OCI-LY1 (cell line): ENCODE data around the gene CFAP58.

Experiments
- H2AFZ ChIP-seq: fragments of 200-600 bp; sonication (generic), shearing (Covaris generic); 2 replicates; pipeline ENCODE4 v1.6.0; 2014; ENCODE audit warnings: antibody characterized with exemption, mild to moderate bottlenecking, low read length
- H3F3A ChIP-seq: fragments of 200-600 bp; sonication (generic), shearing (Covaris generic); 2 replicates; pipeline ENCODE4 v1.6.0; 2014; ENCODE audit warnings: mild to moderate bottlenecking, antibody characterized with exemption, low read length, moderate library complexity; ENCODE audit not compliant: insufficient read depth
- H3K27ac ChIP-seq: fragments of 200-600 bp; sonication (generic); 2 replicates; pipeline ENCODE4 v1.5.1; 2014; ENCODE audit warnings: low read length, mixed run types, mild to moderate bottlenecking, low read depth; ENCODE audit not compliant: poor library complexity, severe bottlenecking
- H3K27me3 ChIP-seq: fragments of 200-600 bp; sonication (generic); 2 replicates; pipeline ENCODE4 v1.6.0; 2014; ENCODE audit warnings: antibody characterized with exemption, mild to moderate bottlenecking, low read length, moderate library complexity; ENCODE audit not compliant: insufficient read depth
- H3K36me3 ChIP-seq: fragments of 200-600 bp; sonication (generic); 2 replicates; pipeline ENCODE4 v1.6.1; 2014; ENCODE audit warnings: mild to moderate bottlenecking, antibody characterized with exemption, low read length, moderate library complexity, mixed read lengths; ENCODE audit not compliant: insufficient read depth
- H3K4me1 ChIP-seq: fragments of 200-600 bp; sonication (generic); 2 replicates; pipeline ENCODE4 v1.5.1; 2014; ENCODE audit warnings: mild to moderate bottlenecking, low read length, moderate library complexity; ENCODE audit not compliant: insufficient read depth, severe bottlenecking
- H3K4me2 ChIP-seq: fragments of 200-600 bp; sonication (generic), shearing (Covaris generic); 2 replicates; pipeline ENCODE4 v1.6.1; 2014; ENCODE audit warnings: low read length
- H3K4me3 ChIP-seq: fragments of 200-600 bp; sonication (generic); 2 replicates; pipeline ENCODE4 v1.5.1; 2014; ENCODE audit warnings: low read length, low read depth, mild to moderate bottlenecking, mixed read lengths; ENCODE audit not compliant: poor library complexity, severe bottlenecking
- H3K79me2 ChIP-seq: fragments of 200-600 bp; shearing (Covaris generic); 2 replicates; pipeline ENCODE4 v1.6.1; 2016; ENCODE audit warnings: mixed run types, low read length, mixed read lengths; ENCODE audit not compliant: insufficient read depth
- H3K9ac ChIP-seq: fragments of 200-600 bp; sonication (generic), shearing (Covaris generic); 2 replicates; pipeline ENCODE4 v1.6.1; 2014; ENCODE audit warnings: mild to moderate bottlenecking, low read length, mixed read lengths
- H3K9me2 ChIP-seq: fragments of 200-600 bp; sonication (generic), shearing (Covaris generic); 2 replicates; pipeline ENCODE4 v1.6.1; 2014; ENCODE audit warnings: low read depth, mild to moderate bottlenecking, low read length, mixed read lengths
- H3K9me3 ChIP-seq: fragments of 200-600 bp; shearing (Covaris generic); 2 replicates; pipeline ENCODE4 v1.6.1; 2014; ENCODE audit warnings: low read length, mixed read lengths
- H4K20me1 ChIP-seq: fragments of 200-600 bp; sonication (generic), shearing (Covaris generic); 2 replicates; pipeline ENCODE4 v1.6.0; 2016; ENCODE audit warnings: mild to moderate bottlenecking, low read length; ENCODE audit not compliant: insufficient read depth
- EZH2 ChIP-seq: fragments of 200-600 bp; sonication (generic), shearing (Covaris generic); IDR thresholded peaks from 2 replicates; pipeline ENCODE4 v1.8.0; 2017; ENCODE audit warnings: borderline replicate concordance, mixed run types, mild to moderate bottlenecking, antibody characterized with exemption, low read length, moderate library complexity, mixed read lengths
- TF ChIP-seq, protein P1 (sequence below): fragments of 200-600 bp; sonication (generic), shearing (Covaris generic); IDR thresholded peaks from 2 replicates; pipeline ENCODE4 v1.5.1; 2017; ENCODE audit warnings: mild to moderate bottlenecking, antibody characterized with exemption, low read length, moderate library complexity, mixed read lengths

The CFAP58 gene

DNA sequence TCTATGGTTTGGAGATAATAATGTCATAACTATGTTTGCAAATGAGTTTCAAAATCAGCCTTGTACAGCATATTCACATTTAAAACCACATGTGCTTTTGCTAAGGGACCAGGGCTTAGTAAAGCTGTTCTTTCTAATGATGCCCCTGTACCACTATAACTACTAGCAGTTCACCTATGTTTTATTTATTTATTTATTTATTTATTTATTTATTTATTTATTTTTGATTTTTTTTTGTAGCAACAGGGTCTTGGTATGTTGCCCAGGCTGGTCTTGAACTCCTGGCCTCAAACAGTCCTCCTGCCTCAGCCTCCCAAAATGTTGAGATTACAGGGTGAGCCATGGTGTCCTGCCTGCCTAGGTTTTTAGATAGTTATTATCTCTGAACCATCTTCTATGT lies 96.9 kb downstream of the CFAP58 start:
- H3K4me1 ChIP-seq = no peaks in the 10 kb centered on the region
- no peaks in the 10 kb centered on the region for H3K9me3 ChIP-seq
- no peak overlapping the region for H3K9ac ChIP-seq
- no peaks in the 10 kb centered on the region for H3K36me3 ChIP-seq
- H3K27me3 ChIP-seq = no peaks in the 10 kb centered on the region
- no peak overlapping the region for H3K4me3 ChIP-seq
- no peaks in the 10 kb centered on the region for H3K79me2 ChIP-seq
- TF ChIP-seq, protein P1, sequence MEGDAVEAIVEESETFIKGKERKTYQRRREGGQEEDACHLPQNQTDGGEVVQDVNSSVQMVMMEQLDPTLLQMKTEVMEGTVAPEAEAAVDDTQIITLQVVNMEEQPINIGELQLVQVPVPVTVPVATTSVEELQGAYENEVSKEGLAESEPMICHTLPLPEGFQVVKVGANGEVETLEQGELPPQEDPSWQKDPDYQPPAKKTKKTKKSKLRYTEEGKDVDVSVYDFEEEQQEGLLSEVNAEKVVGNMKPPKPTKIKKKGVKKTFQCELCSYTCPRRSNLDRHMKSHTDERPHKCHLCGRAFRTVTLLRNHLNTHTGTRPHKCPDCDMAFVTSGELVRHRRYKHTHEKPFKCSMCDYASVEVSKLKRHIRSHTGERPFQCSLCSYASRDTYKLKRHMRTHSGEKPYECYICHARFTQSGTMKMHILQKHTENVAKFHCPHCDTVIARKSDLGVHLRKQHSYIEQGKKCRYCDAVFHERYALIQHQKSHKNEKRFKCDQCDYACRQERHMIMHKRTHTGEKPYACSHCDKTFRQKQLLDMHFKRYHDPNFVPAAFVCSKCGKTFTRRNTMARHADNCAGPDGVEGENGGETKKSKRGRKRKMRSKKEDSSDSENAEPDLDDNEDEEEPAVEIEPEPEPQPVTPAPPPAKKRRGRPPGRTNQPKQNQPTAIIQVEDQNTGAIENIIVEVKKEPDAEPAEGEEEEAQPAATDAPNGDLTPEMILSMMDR = no peak
- TF ChIP-seq EZH2 = no peak
- H2AFZ ChIP-seq = no peak overlapping the region
- H3K4me2 ChIP-seq = no peak overlapping the region
- no peak overlapping the region for H3K27ac ChIP-seq
- H3F3A ChIP-seq = no peaks in the 10 kb centered on the region
- no peaks in the 10 kb centered on the region for H3K9me2 ChIP-seq
- no peaks in the 10 kb centered on the region for H4K20me1 ChIP-seq

DNA sequence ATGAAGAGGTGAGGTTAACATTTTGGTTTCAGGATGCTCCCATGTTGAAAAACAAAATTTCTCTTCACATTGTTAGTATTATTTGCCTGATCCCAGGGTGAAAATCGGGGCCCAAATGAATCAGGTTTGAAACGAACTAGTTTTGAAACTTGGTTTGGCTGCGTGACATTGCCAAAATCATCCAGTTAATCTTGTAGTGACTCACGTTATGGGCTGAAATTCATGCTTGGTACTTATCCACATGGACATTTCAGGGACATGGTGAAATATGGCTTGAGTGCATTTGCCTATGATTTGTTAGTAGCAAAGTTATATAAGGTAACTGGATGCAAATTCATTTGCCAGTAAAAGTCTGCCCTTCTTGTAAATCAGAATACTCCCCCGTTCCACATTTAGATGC lies 97.3 kb downstream of the CFAP58 start:
- Histone ChIP-seq H3K4me2 (no peak overlapping the region), H3K27ac (no peak overlapping the region), H3K4me3 (no peak overlapping the region), H3K4me1 (no peaks in the 10 kb centered on the region), H3K27me3 (no peaks in the 10 kb centered on the region), H3K36me3 (no peaks in the 10 kb centered on the region), H3K9me2 (no peaks in the 10 kb centered on the region), H3K9me3 (no peaks in the 10 kb centered on the region), H2AFZ (no peak overlapping the region), H4K20me1 (no peaks in the 10 kb centered on the region), H3K79me2 (no peaks in the 10 kb centered on the region), H3F3A (no peaks in the 10 kb centered on the region), H3K9ac (no peak overlapping the region)
- TF ChIP-seq, protein P1 = no peak
- TF ChIP-seq EZH2 = no peak

GRCh38 chr10:104452977-104453376 lies 99.3 kb downstream of the CFAP58 start:
- Histone ChIP-seq H2AFZ (no peak overlapping the region), H3K4me3 (no peak overlapping the region), H3K9ac (no peak overlapping the region), H3F3A (no peaks in the 10 kb centered on the region), H3K27me3 (no peaks in the 10 kb centered on the region), H3K4me1 (no peaks in the 10 kb centered on the region), H4K20me1 (no peaks in the 10 kb centered on the region), H3K9me3 (no peaks in the 10 kb centered on the region), H3K27ac (no peak overlapping the region), H3K36me3 (no peaks in the 10 kb centered on the region), H3K9me2 (no peaks in the 10 kb centered on the region), H3K4me2 (no peak overlapping the region), H3K79me2 (no peaks in the 10 kb centered on the region)
- no peak for TF ChIP-seq EZH2
- TF ChIP-seq, protein P1 = no peak
